DMS79 (cell line): ENCODE results near the gene PRPSAP1.
"Not testable (repeated sequence)": the region's sequence is repeated elsewhere in the genome, so short reads cannot be mapped to it uniquely, and the experiment has no call there.

Experiments used
- DNase-seq: peaks from one replicate; lab custom pipeline; 2025; lab: John Stamatoyannopoulos, UW

PRPSAP1 gene

DNA sequence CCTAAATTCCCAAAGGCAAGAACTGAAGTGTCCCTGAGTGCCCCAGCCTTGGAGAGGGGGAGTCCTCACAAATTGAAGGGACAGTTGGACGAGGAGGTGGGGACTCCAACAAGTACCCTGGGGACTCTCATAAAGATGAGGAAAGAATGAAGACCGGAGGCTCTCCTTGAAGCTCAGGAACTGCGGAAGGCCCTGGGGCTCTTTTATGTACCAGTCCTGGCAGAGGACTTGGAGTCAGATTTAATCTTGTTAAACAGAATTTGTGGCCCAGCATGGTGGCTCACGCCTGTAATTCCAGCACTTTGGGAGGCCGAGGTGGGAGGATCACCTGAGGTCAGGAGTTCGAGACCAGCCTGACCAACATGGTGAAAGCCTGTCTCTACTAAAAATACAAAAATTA lies 6.1 kb upstream of the PRPSAP1 start:
- DNase-seq: not testable (repeated sequence)

DNA sequence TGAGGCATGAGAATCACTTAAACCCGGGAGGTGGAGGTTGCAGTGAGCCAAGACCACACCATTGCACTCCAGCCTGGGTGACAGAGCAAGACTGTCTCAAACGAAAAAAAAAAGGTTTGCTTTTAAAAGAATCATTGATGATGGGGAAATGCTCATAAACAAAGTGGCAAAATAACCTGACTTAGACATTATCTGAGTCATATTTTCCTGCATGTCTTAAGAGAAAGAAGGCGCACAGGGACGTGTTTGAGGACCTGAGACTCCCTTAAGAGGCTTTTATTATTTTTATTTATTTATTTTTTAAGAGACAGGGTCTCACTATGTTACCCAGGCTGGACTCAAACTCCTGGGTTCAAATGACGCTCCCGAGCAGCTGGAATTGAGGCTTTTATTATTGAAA lies 5.7 kb upstream of the PRPSAP1 start:
- DNase-seq: no peak

DNA sequence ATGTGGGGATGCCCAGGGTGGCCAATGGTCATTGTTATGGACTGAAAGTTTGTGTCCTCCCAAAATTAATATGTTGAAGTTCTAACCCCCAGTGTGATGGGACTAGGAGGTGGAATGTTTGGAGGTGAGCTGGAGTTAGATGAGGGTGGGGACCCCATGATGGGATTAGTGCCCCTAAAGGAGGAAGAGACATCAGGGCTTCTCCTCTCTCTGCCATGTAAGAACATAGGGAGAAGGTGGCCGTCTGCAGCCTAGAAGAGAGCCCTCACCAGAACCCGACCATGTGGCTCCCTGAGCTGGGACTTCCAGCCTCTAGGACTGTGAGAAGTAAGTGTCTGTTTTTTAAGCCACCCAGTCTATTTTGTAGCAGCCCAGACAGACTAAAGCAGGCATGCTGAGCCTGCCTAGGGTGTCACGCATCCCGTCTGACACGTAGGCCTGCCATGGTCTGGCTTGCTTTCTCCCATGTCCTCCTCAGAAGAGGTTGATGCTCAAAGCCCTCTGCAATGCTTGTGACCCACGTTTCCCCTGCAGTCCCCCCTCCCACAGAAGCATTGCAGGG lies 4.0 kb upstream of the PRPSAP1 start:
- no peak for DNase-seq

DNA sequence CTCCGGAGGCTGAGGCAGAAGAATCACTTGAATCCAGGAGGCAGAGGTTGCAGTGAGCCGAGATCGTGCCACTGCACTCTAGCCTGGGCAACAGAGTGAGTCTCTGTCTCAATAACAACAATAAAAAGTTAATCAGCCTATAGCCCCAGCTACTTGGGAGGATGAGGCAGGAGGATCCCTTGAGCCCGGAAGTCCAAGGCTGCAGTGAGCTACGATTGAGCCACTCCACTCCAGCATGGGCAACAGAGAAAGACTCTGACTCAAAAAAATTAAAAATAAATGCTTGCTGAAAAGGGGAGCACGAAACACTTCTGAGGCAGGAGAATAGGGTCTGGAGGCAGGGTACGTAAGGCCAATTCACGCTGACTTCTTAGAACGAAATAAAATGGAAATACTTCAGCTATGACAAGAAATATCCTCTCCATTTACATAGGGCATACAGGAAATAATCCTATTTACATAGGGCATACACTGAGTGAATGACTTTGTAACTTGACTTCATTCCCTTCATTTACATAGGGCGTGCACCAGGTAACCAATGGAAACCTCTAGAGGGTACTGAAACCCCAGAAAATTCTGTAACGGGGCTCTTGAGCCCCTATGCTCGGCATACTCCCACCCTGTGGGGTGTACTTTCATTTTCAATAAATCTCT lies 3.2 kb upstream of the PRPSAP1 start:
- no peak for DNase-seq

DNA sequence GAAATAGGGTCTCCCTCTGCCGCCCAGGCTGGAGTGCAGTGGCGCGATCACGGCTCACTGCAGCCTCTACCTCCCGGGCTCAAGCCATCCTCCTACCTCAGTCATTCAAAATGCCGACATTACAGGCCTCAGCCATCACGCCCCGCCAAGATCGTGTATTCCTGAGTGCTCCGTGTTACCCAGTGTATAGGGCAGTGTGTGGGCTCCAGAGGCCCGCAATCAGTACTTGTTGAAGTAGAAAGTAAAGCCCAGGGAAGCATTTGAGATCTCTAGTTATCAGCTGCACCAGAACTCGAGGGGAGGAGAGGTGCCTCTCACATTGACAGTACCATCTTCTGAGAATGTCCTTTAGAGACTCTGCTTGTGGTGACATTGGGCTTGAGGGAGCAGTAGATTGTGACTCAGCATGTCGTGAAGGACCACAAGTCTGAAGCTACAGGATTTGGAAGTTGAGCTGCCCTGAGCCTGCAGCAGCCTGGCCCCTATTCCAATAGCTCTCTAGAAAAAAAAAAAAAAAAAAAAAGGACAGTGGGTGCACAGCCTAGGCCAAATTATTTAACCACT lies 1.1 kb upstream of the PRPSAP1 start:
- no peak for DNase-seq

DNA sequence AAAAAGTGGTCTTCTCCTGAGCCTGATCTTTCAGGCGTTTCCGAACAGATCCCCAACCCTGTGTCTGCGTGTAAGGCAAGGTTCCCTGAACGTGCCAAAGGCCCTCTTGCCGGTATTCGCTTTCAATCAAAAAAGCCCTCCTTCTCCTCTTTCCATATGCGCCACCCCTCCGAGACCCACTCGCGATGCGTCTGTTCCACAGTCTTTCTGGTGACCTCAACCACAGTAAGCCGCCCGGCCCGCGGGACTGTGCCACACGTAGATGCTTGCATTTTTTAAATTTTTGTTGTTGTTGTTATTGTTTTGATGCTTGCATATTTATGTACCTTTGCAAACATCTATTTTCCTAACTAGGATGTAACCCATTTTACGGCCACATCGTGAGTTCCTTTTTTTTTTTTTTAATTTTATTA lies 607 bp upstream of the PRPSAP1 start:
- no peak for DNase-seq

DNA sequence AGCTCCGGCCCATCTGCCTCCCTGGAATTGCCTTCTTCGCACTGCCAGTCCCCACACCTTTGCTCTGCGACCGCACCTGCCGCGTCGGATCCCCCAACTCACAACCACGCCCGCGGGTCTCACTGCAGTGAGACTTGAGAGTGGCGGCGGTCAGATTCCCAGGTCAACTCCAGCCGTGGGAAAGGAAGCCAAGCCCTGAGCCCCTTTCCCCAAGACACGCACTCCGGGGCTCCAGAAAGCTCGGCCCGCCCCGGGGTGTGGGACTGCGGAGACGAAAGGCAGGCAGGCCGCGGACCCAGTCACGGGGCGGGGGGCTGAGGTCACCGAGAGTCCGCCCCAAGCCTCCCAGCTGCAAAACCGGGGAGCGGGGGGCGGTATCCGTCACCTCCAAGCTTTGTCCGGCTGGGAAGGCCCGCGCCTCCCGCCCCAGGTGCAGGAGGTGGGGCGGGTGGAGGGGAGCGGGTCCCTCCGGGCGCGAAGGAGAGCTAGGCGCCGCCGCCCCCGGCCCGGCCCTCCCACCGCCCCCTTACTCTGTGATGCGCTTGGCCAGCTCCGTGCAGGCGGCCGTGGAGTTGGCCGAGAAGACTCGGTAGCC lies 615 bp downstream of the PRPSAP1 start:
- DNase-seq: no peak

DNA sequence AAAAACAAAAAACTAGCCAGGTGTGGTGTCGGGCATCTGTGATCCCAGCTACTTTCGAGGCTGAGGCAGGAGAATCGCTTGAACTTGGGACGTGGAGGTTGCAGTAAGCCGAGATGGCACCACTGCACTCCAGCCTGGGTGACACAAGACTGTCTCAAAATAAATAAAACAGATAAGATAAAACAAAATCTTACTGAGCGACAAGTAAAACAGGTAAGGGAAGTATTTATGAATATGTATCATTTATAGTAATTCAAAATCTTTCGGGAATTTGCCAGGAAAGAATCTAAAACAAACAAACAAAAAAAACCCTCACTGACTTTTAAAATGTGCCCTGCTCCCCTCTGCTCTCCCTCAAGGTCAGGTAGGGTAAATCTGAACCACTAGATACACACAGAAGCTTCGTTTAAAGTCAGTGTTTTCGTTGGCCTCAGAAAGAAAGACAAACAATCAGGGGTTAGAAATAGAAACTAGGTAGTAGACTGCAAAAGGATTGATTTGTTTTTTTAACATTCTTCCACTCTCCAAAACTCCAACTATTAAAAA lies 2.1 kb downstream of the PRPSAP1 start:
- DNase-seq: no peak

DNA sequence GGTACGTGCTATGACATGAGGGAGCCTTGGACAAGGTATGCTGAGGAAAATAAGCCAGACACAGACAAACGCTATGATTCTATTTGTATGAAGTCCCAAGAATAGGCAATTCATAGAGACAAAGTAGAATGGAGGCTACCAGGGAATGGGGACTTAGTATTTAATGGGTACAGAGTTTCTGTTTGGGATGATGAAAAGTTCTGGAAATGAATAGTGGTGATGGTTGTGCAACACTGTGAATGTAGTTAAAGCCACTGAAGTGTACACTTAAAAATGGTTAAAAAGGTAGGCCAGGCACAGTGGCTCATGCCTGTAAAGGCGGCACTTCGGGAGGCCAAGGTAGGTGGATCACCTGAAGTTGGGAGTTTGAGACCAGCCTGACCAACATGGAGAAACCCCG lies 3.3 kb downstream of the PRPSAP1 start:
- no peak for DNase-seq

DNA sequence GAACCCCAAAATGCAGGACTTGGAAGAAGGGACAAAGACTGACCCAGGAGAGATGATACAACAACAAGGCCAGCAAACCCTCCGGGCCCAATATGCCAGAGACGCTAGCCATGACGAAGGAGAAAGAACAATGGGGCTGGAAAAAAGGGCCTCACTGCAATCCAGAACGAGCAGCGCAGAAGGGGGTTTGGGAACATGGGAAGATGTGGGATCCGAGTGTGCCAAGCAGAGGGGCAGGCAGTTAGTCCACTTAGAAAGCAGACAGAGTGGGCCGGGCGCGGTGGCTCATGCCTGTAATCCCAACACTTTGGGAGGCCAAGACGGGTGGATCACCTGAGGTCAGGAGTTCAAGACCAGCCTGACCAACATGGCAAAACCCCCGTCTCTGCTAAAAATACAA lies 6.8 kb downstream of the PRPSAP1 start:
- DNase-seq: not testable (repeated sequence)

DNA sequence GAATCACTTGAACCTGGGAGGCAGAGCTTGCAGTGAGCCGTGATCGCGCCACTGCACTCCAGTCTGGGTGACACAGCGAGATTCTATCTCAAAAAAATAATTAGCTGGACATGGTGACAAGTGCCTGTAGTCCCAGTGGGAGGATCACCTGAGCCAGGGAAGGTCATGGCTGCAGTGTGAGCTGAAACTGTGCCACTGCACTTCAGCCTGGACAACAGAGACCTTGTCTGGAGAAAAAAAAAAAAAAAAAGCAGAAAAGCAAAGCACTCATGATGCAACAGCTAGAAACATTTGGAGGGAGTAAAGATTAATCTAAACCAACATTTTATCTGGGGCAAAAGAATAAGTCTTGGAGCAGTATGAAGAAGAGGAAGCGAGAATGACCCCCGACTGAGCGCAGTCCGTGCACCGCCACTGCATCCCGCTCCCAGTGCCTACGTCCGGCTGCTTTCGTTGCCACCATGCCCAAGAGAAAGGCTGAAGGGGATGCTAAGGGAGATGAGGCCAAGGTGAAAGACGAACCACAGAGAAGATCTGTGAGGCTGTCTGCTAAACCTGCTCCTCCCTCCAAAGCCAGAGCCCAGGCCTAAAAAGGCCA lies 8.2 kb downstream of the PRPSAP1 start:
- no peak for DNase-seq

DNA sequence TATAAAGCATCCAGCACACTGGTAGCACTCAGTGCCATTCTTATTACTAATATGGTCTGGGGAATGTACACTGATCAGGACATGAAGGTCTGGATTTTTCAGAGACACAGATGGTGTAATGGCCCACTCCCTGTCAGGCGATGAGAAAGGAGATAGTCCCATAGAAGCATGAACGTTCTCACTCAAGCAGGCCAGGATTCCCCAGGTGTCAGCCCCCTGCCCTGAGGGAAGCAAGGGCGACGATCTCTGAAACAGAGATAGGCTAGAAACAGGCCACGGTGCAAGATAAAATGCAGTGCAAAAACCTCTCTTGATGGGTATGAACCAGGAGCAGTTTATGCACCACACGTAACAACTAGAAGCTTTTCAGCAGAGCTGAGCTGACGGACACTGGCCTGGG lies 10.6 kb downstream of the PRPSAP1 start:
- DNase-seq: no peak

DNA sequence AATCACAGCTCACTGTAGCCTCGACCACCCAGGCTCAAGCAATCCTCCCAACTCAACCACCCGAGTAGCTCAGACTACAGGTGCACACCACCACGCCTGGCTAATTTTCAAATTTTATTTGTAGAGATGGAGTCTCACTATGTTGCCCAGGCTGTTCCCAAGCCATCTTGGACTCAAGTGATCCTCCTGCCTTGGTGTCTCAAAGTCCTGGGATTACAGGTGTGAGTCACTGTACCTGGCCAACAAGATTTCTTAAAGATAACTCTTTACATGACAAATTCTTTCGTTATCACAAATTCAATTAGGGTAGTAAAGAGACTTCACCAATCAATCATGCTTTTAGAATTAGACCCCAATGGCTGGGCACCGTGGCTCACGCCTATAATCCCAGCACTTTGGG lies 12.4 kb downstream of the PRPSAP1 start:
- no peak for DNase-seq

DNA sequence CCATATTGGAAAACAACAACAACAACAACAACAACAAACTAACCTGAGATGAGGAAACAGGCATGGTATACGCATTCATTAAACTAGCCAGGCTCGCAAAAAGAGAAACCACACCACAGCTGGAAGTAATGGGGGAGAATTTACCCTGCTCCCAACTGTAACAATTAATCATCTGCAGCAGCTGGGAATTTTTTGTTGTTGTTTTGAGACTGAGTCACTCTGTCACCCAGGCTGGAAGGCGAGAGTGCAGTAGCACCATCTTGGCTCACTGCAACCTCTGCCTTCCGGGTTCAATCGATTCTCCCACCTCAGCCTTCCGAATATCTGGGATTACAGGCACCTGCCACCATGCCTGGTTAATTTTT lies 16.3 kb downstream of the PRPSAP1 start:
- no peak for DNase-seq

DNA sequence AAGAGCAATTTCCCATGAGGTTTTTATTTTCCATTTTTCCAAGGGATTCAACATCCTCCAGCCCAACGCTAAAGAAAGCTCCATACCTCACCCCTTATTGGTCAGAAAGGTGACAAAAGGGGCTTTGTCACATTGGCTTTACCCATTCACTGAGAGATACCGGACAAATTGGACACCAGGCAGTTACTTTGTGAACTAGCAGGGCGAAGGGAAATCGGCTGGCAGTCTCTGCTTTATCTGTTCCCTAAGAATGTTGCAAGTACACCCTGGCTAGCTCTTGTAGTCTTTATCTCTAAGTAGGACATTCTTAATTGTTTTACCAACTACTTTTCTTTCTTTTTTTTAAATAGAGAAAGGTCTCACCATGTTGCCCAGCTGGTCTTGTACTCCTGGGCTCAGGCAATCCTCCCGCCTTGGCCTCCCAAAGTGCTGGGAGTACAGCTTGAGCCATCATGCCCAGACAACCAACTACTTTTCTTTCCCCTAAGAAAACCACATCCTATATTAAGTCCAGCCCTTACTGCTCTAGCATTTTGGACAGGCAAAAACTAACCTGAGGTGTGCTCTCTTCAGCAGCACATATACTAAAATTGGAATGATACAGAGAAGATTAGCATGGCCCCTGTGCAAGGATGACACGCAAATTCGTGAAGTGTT lies 16.8 kb downstream of the PRPSAP1 start:
- DNase-seq: no peak

DNA sequence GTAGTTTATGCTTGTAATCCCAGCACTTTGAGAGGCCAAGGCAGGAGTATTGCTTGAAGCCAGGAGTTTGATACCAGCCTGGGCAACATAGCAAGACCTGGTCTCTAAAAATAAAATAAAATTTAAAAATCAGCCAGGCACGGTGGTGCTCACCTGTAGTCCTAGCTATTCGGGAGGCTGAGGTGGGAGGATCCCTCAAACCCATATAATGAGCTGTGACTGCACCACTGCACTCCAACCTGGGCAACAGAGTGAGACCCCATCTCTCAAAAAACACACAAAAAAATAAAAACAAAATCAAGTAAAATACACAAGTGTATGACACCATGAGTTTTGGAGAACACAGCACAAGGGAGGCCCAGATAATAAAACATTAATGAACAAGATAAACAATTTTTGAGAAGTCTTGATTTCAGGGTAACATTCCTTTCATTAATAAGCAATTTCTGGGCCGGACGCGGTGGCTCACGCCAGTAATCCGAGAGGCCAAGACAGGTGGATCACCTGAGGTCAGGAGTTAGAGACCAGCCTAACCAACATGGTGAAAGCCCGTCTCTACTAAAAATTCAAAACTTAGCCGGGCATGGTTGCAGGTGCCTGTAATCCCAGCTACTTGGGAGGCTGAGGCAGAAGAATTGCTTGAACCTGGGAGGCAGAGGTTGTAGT lies 17.9 kb downstream of the PRPSAP1 start:
- no peak for DNase-seq

DNA sequence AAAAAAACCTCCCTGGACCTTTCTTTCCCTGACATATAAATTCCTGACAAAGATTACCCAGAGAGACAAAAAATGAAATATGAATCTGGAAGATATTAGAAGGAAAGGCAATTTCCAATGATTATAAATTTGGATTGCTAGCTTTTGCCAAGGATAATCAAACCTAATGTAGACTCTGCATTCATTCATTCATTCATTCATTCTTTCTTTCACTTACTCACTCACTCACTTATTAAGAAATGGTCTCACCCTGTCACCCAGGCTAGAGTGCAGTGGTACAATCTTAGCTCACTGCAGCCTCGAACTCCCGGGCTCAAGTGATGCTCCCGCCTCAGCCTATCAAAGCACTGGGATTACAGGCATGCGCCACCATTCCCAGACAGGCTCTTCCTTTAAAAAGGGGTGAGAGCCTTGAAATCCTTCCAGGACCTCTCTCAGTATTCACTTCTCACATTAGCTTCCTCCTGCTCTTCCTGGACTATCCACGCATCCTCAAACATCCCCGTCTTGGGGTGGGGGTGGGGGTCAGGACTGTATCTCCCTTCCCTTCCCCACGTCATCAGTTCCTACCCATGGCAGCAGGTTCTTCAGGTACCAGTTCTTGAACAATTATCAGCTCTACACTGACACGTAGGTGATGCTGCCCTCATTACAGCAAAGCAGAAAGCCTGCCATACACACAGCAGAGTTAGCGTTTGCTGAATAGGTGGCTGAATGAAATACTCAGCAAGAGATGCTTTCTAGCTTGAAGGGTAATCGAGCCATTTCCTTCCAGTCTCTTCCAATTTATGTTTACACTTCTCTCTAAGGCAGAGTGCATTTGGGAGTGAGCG lies 19.8 kb downstream of the PRPSAP1 start:
- no peak for DNase-seq

DNA sequence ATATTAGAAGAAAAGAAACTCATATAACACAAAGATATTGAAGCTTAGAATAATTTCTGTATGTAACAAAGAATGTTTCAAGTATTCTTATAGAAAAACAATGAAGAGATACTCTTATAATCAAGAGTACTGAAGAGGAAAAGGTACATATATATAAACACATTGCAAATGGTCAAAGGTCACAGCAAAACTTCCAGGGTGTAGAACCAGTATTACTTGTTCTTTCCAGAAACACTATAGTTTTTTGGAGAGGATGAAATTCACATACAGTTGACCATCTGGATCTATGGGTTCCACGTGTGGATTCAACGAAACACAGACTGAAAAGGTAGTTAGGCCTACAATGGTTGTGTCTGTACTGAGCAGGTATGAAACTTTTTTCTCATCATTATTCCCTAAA lies 22.6 kb downstream of the PRPSAP1 start:
- no peak for DNase-seq

DNA sequence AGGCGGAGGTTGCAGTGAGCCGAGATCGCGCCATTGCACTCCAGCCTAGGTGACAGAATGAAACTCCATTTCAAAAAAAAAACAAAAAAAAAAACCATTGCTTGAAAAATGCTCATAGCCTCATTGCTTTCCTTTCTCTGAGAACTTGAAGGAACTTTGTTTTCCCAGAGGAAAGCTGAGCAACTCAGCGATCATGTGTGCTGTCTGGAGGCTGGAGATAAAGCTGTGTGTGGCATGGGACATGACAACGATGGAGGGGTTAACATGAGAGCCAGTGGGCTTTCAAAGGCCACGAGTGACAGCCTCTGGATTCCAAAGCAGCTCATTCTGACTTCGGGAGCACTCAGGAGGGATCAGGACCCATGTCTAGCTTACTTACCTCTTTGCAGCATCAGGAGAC lies 24.1 kb downstream of the PRPSAP1 start:
- DNase-seq: no peak

DNA sequence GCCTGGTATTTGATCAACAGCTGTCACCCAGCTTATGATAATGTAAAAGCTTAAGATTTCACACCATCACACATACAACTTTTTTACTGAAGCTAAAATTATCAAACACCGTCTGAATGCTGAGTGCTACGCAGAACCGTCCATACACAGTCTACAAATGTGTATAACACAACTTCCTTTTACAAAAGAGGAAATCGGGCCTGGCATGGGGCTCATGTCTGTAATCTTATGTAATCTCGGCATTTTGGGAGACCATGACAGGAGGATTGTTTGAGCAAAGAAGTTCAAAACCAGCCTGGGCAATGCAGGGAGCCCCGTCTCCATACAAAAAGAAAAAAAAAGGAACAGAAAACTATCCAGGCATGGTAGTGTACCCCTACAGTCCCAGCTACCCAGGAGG lies 26.0 kb downstream of the PRPSAP1 start:
- DNase-seq: no peak

DNA sequence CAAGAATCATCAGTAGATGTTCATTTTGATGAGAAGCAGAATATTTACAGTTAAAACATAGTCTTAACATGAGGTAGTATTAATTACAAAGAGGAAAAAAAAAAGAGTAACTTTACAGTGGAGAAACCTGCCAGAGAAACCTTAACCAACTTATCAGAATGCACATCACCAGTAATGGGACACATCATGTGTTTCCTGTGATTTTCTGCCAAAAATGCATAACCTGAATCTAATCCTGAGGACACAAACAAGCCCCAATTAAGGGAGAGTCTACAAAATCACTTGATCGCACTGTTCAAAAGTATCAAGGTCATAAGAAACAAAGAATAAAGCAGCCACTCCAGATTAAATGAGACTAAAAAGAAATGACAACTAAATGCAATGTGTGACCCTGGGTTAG lies 27.4 kb downstream of the PRPSAP1 start:
- DNase-seq: no peak
